Measurements from ENCODE around the gene EIF4G3.

GRCh38 chr1:20846461-20847374 is 330.0 kb downstream of the EIF4G3 start:
- TF ChIP-seq POLR2AphosphoS5 (IDR thresholded peaks at IDR 0.05), result no peak
- no peak for TF ChIP-seq CTCF (IDR thresholded peaks at IDR 0.05)
- TF ChIP-seq POLR2A (IDR thresholded peaks at IDR 0.05), result no peak

Data from transverse colon (tissue), 4 donors.